Stimulated activated memory B cell treated with anti-CD40 and anti-IgM and Interleukin-4, amounts not matched to agents 10 μg/mL and 1 μg/mL and 100 μg/mL, for 72 hours (primary cell): Measurements from ENCODE around the gene STK26.
"Not testable (repeated sequence)": the region's sequence is repeated elsewhere in the genome, so short reads cannot be mapped to it uniquely, and the experiment has no call there.

Experiments
- ATAC-seq: fragments of 150-1000 bp; cut with Tn5 transposase; 2 replicates; pipeline ENCODE4 v1.10.0; 2021
- H3K27ac Mint-ChIP-seq: one replicate; pipeline ENCODE4 v1.8.0; 2022; ENCODE audit warnings: mild to moderate bottlenecking, mixed read lengths
- H3K27me3 Mint-ChIP-seq: one replicate; pipeline ENCODE4 v1.8.0; 2022; ENCODE audit warnings: mixed read lengths
- H3K36me3 Mint-ChIP-seq: one replicate; pipeline ENCODE4 v1.8.0; 2022; ENCODE audit warnings: mixed read lengths
- H3K4me1 Mint-ChIP-seq: one replicate; pipeline ENCODE4 v1.8.0; 2022; ENCODE audit warnings: mixed read lengths
- H3K4me3 Mint-ChIP-seq: one replicate; pipeline ENCODE4 v1.8.0; 2022; ENCODE audit warnings: mild to moderate bottlenecking, moderate library complexity, mixed read lengths
- H3K9me3 Mint-ChIP-seq: one replicate; pipeline ENCODE4 v1.8.0; 2022; ENCODE audit warnings: mixed read lengths

Gene STK26

DNA sequence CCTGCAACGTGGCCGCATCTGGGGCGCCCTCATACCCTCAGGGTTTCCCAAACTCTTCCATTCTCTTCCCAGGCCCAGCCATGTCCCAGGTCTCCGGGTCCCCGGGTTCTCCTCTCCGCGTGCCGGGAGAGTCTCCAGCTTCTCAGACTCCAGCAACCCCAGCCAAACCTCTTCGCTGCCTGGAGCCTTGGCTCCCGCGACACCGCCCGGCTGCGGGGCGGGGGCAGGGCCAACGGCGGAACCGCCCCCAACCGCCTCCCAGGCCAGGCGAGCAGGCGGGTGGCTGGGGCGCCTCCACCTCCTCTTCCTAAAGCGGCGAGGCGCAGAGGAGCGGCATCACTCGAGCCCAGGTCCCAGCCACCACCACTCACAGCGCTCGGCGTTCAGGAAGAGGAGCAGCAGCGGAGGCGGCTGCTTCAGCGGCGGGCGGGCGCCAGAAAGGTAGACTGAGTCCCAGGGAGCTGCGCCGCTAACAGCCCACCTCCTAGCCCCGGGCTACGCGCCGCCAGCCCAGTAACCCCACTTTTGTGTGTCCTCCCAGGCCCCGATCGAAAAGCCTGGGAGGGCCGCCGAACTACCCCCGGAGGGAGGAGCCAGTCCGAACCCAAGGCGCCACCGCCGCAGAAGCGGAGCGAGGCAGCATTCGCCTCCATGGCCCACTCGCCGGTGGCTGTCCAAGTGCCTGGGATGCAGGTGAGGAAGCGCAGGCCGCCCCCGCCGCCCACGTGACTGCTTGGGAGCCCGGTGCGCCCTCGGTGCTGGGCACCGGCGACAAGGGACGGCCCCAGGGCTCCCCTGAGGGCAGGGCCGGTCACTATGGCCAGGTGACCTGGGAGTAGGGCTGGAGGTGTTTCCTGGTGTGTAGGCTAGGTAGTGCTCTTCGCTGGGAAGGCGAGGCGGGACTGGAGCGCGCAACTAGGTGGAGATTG, at the start of gene STK26:
Gene STK26, plus strand, starts transcription at position 336 of the 929 bp plus-strand sequence. Its CDS starts 316 bp downstream, at position 652.
- Mint-ChIP-seq H3K4me1 (peaks cover 15% of the 10 kb centered on the region), H3K36me3 (peaks cover 2% of the 10 kb centered on the region), H3K4me3 (peak within 1 kb of the TSS; percentile 95), H3K27ac (peak within 1 kb of the TSS; percentile 95), H3K27me3 (no peaks in the 10 kb centered on the region), H3K9me3 (no peaks in the 10 kb centered on the region)
- ATAC-seq, result peak; percentile 93

DNA sequence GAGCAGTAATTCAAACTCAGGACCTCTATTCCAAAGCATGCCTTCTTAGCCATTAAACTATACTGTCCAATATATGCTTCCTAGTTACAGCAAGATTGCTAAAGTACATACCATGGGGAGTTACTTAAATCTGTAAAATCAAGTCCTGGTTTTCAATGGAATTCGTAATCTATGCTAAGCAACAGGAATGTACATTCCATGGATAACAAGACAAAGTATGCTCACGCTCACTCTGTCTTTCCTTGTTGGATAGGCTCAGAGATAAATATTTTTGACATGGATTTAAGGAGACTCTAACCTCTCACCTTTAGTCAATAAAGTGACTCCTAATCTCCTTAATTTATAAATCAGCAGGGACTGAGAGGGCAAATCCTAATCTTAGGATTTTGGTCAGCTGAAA, 47.3 kb upstream of the STK26 start:
- no peaks in the 10 kb centered on the region for H3K36me3 Mint-ChIP-seq
- H3K27me3 Mint-ChIP-seq, result no peaks in the 10 kb centered on the region
- H3K9me3 Mint-ChIP-seq, result no peaks in the 10 kb centered on the region
- no peak for ATAC-seq
- no peaks in the 10 kb centered on the region for H3K4me1 Mint-ChIP-seq
- H3K4me3 Mint-ChIP-seq, result no peak overlapping the region
- H3K27ac Mint-ChIP-seq, result no peak overlapping the region

- Mint-ChIP-seq H3K4me1 (peaks cover 7% of the 10 kb centered on the region), H3K27ac (no peak overlapping the region), H3K36me3 (no peaks in the 10 kb centered on the region), H3K9me3 (no peaks in the 10 kb centered on the region), H3K4me3 (no peak overlapping the region), H3K27me3 (no peaks in the 10 kb centered on the region)
- no peak for ATAC-seq
These were observed 45.5 kb upstream of the STK26 start for GRCh38 chrX:131977619-131978018.

GRCh38 chrX:131979116-131979515, 44.0 kb upstream of the STK26 start:
- Mint-ChIP-seq H3K4me3 (no peak overlapping the region), H3K9me3 (no peaks in the 10 kb centered on the region), H3K4me1 (peaks cover 7% of the 10 kb centered on the region), H3K36me3 (no peaks in the 10 kb centered on the region), H3K27ac (no peak overlapping the region), H3K27me3 (no peaks in the 10 kb centered on the region)
- no peak for ATAC-seq

DNA sequence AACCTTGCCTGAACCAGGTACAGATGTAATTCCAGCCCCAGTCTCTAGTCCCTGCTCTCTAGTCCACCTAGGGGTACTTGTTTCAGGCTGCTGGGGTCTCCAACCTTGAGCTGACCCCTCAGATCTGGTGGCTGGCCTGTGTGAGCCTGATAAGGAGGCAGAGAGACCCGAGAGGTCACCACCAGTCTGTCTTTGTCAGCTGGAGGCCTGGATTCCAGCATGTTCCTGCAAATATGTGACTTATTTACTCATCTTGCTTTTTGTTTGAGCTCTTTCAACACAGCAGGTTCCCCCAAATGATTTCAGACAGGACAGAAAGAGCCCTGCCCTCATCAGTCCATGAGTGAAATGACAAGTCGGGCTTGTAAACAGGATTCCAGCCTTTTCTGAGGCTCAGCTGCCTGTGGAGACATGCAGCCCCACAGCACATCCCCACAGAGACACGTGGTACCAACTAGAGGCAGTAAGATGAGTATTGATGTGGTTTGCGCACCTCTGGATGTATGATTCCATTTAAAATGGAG, 37.5 kb upstream of the STK26 start:
- Mint-ChIP-seq H3K36me3 (no peaks in the 10 kb centered on the region), H3K4me3 (no peak overlapping the region), H3K27me3 (no peaks in the 10 kb centered on the region), H3K4me1 (peaks cover 44% of the 10 kb centered on the region), H3K27ac (peak overlapping the region; percentile 91), H3K9me3 (peaks cover under 1% of the 10 kb centered on the region)
- no peak for ATAC-seq

- peak; percentile 97 for ATAC-seq
- Mint-ChIP-seq H3K27ac (peak overlapping the region; percentile 91), H3K4me1 (peaks cover 37% of the 10 kb centered on the region), H3K36me3 (no peaks in the 10 kb centered on the region), H3K4me3 (peak overlapping the region; percentile 55), H3K9me3 (peaks cover 2% of the 10 kb centered on the region), H3K27me3 (no peaks in the 10 kb centered on the region)
These were observed 35.9 kb upstream of the STK26 start for GRCh38 chrX:131987252-131987651.

- ATAC-seq, result no peak
- H3K9me3 Mint-ChIP-seq, result peaks cover 2% of the 10 kb centered on the region
- H3K27ac Mint-ChIP-seq, result peak overlapping the region; percentile 62
- H3K27me3 Mint-ChIP-seq, result no peaks in the 10 kb centered on the region
- H3K4me1 Mint-ChIP-seq, result peaks cover 37% of the 10 kb centered on the region
- no peaks in the 10 kb centered on the region for H3K36me3 Mint-ChIP-seq
- no peak overlapping the region for H3K4me3 Mint-ChIP-seq
These were observed 34.9 kb upstream of the STK26 start for GRCh38 chrX:131988236-131988635.

- no peak overlapping the region for H3K27ac Mint-ChIP-seq
- H3K36me3 Mint-ChIP-seq, result no peaks in the 10 kb centered on the region
- ATAC-seq, result no peak
- no peaks in the 10 kb centered on the region for H3K27me3 Mint-ChIP-seq
- no peak overlapping the region for H3K4me3 Mint-ChIP-seq
- no peaks in the 10 kb centered on the region for H3K4me1 Mint-ChIP-seq
- H3K9me3 Mint-ChIP-seq, result no peaks in the 10 kb centered on the region
These were observed 22.0 kb upstream of the STK26 start for GRCh38 chrX:132001127-132001526.

DNA sequence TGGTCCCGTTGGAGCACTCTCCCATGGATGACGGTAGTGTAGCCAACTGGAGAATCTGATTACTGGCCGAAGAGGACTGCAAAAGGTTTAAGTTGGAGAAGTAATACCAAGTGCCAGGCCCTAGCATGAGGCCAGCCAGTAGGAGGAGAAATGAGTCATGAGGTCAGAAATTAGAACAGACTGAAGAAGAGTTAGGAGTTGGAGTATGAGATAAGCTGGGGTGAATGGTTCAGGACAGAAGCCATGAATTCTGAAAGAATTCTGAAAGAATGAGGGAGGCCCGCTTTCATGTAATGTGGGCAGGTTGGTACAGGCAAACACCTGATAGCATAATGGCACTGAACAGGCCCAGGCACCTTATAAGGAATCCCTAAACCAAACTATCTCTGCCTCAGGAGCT, 18.4 kb upstream of the STK26 start:
- no peak for ATAC-seq
- H3K9me3 Mint-ChIP-seq, result no peaks in the 10 kb centered on the region
- H3K27me3 Mint-ChIP-seq, result no peaks in the 10 kb centered on the region
- no peaks in the 10 kb centered on the region for H3K4me1 Mint-ChIP-seq
- H3K4me3 Mint-ChIP-seq, result no peak overlapping the region
- no peaks in the 10 kb centered on the region for H3K36me3 Mint-ChIP-seq
- H3K27ac Mint-ChIP-seq, result no peak overlapping the region

DNA sequence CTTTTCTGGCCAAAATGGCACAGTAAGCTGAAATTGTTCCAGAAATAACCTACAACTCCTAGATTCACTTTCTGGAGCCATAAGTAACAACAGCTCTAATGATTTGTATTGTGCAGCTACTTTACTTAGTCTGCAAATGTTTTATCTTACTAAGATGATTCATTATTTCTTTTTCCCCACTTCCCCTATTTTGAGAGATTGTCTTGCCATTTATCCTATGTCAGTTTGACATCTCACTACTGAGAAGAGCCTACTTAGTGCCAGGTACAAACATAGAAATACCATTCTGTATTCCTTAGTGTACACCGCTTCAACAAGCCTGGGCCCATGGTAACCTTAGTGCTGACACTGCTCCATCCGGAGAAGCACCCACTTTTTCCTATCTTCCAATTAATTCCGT, 13.8 kb upstream of the STK26 start:
- no peaks in the 10 kb centered on the region for H3K9me3 Mint-ChIP-seq
- H3K4me1 Mint-ChIP-seq, result no peaks in the 10 kb centered on the region
- no peak overlapping the region for H3K27ac Mint-ChIP-seq
- ATAC-seq, result no peak
- H3K27me3 Mint-ChIP-seq, result no peaks in the 10 kb centered on the region
- no peaks in the 10 kb centered on the region for H3K36me3 Mint-ChIP-seq
- H3K4me3 Mint-ChIP-seq, result no peak overlapping the region

- not testable (repeated sequence) for H3K27ac Mint-ChIP-seq, H3K36me3 Mint-ChIP-seq, H3K27me3 Mint-ChIP-seq, H3K4me1 Mint-ChIP-seq, H3K9me3 Mint-ChIP-seq, H3K4me3 Mint-ChIP-seq, ATAC-seq
These were observed 12.9 kb upstream of the STK26 start for GRCh38 chrX:132010213-132010612.

GRCh38 chrX:132015875-132016274, 7.2 kb upstream of the STK26 start:
- ATAC-seq, result no peak
- Mint-ChIP-seq H3K27me3 (no peaks in the 10 kb centered on the region), H3K9me3 (no peaks in the 10 kb centered on the region), H3K27ac (no peak overlapping the region), H3K36me3 (no peaks in the 10 kb centered on the region), H3K4me1 (peaks cover 21% of the 10 kb centered on the region), H3K4me3 (no peak overlapping the region)

DNA sequence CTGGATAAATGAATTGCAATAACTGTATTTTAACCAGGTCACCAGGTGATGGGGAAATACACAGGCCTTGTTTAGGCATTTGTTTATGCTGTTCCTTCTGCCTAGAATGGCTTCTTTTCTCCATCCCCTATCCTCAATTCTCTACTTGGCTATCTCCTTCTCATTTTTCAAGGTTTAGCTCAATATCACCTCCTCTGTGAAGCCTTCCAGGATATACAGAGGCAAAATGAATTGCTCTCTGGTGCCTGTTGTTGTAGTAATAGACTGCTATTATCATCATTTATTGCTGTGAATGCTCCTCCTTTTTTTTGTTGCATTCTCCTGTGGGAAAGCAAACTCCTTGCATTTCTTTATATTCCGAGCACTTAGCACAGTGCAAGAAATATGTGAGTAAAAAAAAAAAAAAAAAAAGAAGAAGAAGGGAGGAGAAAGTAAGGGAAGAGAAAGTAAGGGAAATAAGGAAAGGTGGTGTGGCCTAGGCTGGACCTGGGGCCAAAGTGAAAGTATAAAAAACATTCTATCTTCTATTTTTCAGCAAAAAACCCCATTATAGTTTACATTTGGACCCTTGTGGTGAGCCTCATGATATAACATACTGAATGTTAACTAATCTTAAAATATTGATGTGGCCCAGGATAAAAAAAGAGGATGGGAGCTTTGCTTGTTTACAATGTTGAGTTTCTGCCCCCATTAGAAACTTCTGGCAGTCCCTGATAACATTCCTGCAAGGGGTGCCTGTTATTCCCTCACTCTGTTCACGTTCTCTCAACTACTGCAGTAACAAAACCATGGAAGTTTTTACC, 6.3 kb upstream of the STK26 start:
- H3K36me3 Mint-ChIP-seq, result no peaks in the 10 kb centered on the region
- peak overlapping the region; percentile 69 for H3K27ac Mint-ChIP-seq
- no peak overlapping the region for H3K4me3 Mint-ChIP-seq
- ATAC-seq, result no peak
- peaks cover 28% of the 10 kb centered on the region for H3K4me1 Mint-ChIP-seq
- no peaks in the 10 kb centered on the region for H3K9me3 Mint-ChIP-seq
- H3K27me3 Mint-ChIP-seq, result no peaks in the 10 kb centered on the region

GRCh38 chrX:132017431-132018185, 5.5 kb upstream of the STK26 start:
- peak; percentile 39 for ATAC-seq
- H3K27ac Mint-ChIP-seq, result peak overlapping the region; percentile 69
- H3K9me3 Mint-ChIP-seq, result no peaks in the 10 kb centered on the region
- no peaks in the 10 kb centered on the region for H3K27me3 Mint-ChIP-seq
- H3K36me3 Mint-ChIP-seq, result no peaks in the 10 kb centered on the region
- H3K4me3 Mint-ChIP-seq, result no peak overlapping the region
- H3K4me1 Mint-ChIP-seq, result peaks cover 28% of the 10 kb centered on the region
